ENCODE data around the gene WEE2.

WEE2 gene

DNA sequence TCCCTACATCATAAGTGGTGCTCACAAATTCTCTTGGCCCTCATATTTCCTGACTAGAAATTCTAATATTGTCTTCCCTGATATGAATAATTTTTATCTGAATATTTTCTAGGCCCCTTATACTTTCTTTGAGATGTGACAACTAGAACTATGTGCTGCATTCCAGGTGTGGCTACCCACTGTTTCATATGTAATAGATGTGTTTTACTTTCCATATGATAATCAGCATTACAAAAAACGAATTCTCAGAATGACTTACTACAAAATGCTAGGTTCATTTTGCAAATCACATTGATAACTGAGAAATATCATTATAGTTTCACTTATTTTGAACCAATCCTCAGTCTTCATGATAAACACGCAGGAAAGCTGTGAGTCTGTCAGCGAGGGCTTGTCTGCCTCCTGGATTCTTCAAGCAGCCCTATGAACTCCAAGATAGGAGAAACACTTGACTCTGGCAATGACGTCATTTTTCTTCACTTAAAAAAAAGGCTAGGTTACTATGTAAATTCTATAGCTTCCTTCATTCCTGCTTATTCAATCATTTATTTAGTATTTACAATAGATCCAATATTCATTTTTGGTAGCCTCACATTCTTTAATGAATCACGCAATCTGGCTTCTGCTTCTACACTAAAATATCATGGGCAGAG lies 4.6 kb downstream of the WEE2 start:
- no peaks in the 10 kb centered on the region for H3K9me3 Mint-ChIP-seq
- no peaks in the 10 kb centered on the region for H3K36me3 Mint-ChIP-seq (ENCODE audit: low read depth)
- H3K4me1 Mint-ChIP-seq (ENCODE audit: low read depth): no peaks in the 10 kb centered on the region
- no peak overlapping the region for H3K4me3 Mint-ChIP-seq
- H3K27ac Mint-ChIP-seq: no peak overlapping the region
- intact Hi-C loops (cut with micrococcal nuclease): no loop called here
- no peaks in the 10 kb centered on the region for H3K27me3 Mint-ChIP-seq

- intact Hi-C loops (cut with micrococcal nuclease): no loop called here
Measured at GRCh38 chr7:141713890-141714289, 5.7 kb downstream of the WEE2 start.

DNA sequence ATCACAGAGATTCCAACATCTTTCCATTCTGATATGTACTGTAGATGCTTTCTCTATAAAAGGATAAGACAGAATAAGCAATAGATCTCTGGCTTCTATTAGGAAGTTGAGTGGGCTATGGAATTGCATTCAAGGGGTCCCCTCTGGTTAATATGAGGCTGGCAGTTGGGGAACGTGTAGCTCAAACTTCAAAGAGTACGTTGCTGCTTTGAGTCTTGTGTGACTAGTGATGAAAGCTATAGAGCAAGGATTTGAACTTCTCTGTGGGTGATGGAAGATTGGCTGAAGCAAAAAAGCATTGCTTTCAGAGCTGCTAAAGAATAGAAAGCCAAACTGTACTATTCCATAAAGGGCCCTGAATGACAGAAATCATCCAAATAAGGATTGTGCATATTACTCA lies 6.4 kb downstream of the WEE2 start:
- no peaks in the 10 kb centered on the region for H3K27me3 Mint-ChIP-seq
- no peaks in the 10 kb centered on the region for H3K9me3 Mint-ChIP-seq
- H3K4me1 Mint-ChIP-seq (ENCODE audit: low read depth): no peaks in the 10 kb centered on the region
- H3K4me3 Mint-ChIP-seq: no peak overlapping the region
- no peak overlapping the region for H3K27ac Mint-ChIP-seq
- intact Hi-C loops (cut with micrococcal nuclease): no loop called here
- H3K36me3 Mint-ChIP-seq (ENCODE audit: low read depth): no peaks in the 10 kb centered on the region

More at GRCh38 chr7:141713890-141714289, 5.7 kb downstream of the WEE2 start:
- Mint-ChIP-seq H3K9me3 (no peaks in the 10 kb centered on the region), H3K27me3 (no peaks in the 10 kb centered on the region), H3K4me3 (no peak overlapping the region), H3K4me1 (ENCODE audit: low read depth) (no peaks in the 10 kb centered on the region), H3K27ac (no peak overlapping the region), H3K36me3 (ENCODE audit: low read depth) (no peaks in the 10 kb centered on the region)

DNA sequence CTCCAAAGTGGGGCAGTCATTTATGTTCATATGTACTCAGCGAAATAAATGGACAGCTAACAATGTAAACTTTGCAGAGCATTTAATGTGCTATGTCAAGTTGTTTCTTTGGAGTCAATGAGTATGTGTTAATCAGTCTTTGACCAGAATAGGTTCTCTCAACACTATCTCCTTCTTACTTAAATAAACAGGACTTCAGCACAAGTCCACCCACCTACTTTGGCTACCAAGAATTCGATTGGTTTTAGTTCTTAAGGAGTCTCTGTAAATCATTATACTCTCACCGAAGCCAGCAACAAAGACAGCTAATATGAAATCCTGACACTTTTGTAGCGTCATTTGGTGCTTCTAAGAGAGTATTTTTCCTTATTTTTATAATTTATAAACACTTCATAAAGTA lies 6.9 kb downstream of the WEE2 start:
- Mint-ChIP-seq H3K4me1 (ENCODE audit: low read depth) (no peaks in the 10 kb centered on the region), H3K9me3 (no peaks in the 10 kb centered on the region), H3K27ac (no peak overlapping the region), H3K36me3 (ENCODE audit: low read depth) (no peaks in the 10 kb centered on the region), H3K4me3 (no peak overlapping the region), H3K27me3 (no peaks in the 10 kb centered on the region)
- intact Hi-C loops (cut with micrococcal nuclease): no loop called here

DNA sequence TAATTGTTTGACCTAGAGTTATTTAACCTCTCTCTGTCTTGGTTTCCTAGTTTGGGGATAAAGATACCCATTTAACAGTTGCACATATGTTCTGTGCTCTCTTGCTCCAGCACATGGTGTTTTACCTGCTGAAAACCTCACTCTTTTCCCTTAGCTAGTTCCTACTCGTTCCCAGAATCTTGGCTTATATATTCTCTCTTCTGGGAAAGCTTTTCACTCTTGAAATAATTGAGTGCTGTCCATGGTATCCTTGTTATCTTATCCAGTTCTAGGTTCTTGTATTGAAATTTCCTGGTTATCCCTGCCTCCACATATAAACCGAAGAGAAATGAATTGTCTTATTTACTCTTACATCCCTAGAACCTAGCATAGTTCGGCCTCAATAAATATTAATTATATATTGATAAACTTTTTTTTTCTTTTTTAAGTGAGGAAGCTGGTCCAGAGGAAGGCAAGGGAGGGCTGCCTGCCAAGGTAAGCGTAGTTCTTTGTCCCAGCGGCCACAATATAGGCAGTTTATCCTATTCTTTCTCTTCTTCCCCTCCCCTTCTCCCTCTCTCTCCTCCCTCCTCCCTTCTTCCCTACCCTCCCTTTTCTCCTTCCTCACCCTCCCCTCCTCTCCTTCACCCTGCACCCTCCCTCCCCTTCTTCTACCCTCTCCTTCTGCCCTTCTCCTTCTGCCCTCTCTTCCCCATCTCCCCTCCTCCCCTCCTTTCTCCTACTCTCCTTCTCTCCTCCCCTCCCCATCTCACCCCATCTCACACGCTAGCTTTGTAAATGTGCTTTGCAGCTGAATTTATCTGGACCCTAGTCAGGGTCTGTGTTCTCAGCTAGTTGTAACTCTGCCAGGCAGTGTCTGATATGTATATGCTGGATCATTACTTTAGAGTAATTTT lies 7.9 kb downstream of the WEE2 start:
- Mint-ChIP-seq H3K4me1 (ENCODE audit: low read depth) (no peaks in the 10 kb centered on the region), H3K27me3 (no peaks in the 10 kb centered on the region), H3K27ac (no peak overlapping the region), H3K36me3 (ENCODE audit: low read depth) (no peaks in the 10 kb centered on the region), H3K4me3 (no peak overlapping the region), H3K9me3 (no peaks in the 10 kb centered on the region)
- intact Hi-C loops (cut with micrococcal nuclease): no loop called here

- Mint-ChIP-seq H3K27ac (no peak overlapping the region), H3K9me3 (no peaks in the 10 kb centered on the region)
Measured at GRCh38 chr7:141717450-141717849, 9.3 kb downstream of the WEE2 start.

GRCh38 chr7:141722529-141722928 lies 14.4 kb downstream of the WEE2 start:
- Mint-ChIP-seq H3K4me3 (no peak overlapping the region), H3K9me3 (no peaks in the 10 kb centered on the region), H3K27ac (no peak overlapping the region), H3K36me3 (ENCODE audit: low read depth) (no peaks in the 10 kb centered on the region), H3K4me1 (ENCODE audit: low read depth) (no peaks in the 10 kb centered on the region), H3K27me3 (no peaks in the 10 kb centered on the region)
- intact Hi-C loops (cut with micrococcal nuclease): no loop called here

More at GRCh38 chr7:141717450-141717849, 9.3 kb downstream of the WEE2 start:
- H3K27me3 Mint-ChIP-seq: no peaks in the 10 kb centered on the region
- intact Hi-C loops (cut with micrococcal nuclease): no loop called here
- H3K4me1 Mint-ChIP-seq (ENCODE audit: low read depth): no peaks in the 10 kb centered on the region
- no peak overlapping the region for H3K4me3 Mint-ChIP-seq
- no peaks in the 10 kb centered on the region for H3K36me3 Mint-ChIP-seq (ENCODE audit: low read depth)

GRCh38 chr7:141729020-141729419 lies 20.9 kb downstream of the WEE2 start:
- no peak overlapping the region for H3K27ac Mint-ChIP-seq
- intact Hi-C loops (cut with micrococcal nuclease): no loop called here
- no peaks in the 10 kb centered on the region for H3K36me3 Mint-ChIP-seq (ENCODE audit: low read depth)
- no peaks in the 10 kb centered on the region for H3K9me3 Mint-ChIP-seq
- H3K27me3 Mint-ChIP-seq: no peaks in the 10 kb centered on the region
- H3K4me1 Mint-ChIP-seq (ENCODE audit: low read depth): no peaks in the 10 kb centered on the region
- no peak overlapping the region for H3K4me3 Mint-ChIP-seq

DNA sequence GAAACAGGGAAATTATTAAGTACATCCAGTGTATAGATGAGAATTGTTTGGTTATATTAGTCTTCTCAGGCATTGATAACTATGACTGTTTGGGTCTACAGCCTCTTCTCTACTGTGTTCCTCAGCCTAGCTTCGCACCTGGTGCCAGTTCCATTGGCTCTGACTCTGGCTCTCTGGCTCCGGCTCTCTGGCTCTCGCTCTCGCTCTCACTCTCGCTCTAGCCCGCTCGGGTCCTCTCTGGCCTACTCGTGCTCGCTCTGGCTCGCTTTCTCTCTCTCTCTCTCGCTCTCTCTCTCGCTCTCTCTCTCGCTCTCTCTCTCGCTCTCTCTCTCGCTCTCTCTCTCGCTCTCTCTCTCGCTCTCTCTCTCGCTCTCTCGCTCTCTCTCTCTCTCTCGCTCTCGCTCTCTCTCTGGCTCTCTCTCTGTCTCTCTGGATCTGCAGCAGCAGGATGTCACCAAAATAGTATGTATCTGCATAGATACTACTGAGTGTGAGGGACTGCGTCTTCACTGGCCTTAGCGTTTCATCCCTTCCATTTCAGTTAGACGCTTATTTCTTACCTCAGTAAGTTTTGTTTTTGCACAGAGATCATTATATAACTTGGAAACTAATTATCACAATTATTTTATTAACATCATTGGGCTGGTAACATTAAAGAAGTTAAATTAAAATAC lies 23.5 kb downstream of the WEE2 start:
- no peak overlapping the region for H3K4me3 Mint-ChIP-seq
- intact Hi-C loops (cut with micrococcal nuclease): loop anchor here (10.0 kb wide), 1 partner anchor 177 kb away; the partner anchor contains the start of gene AGK
- no peaks in the 10 kb centered on the region for H3K4me1 Mint-ChIP-seq (ENCODE audit: low read depth)
- H3K27ac Mint-ChIP-seq: no peak overlapping the region
- H3K9me3 Mint-ChIP-seq: no peaks in the 10 kb centered on the region
- H3K27me3 Mint-ChIP-seq: no peaks in the 10 kb centered on the region
- no peaks in the 10 kb centered on the region for H3K36me3 Mint-ChIP-seq (ENCODE audit: low read depth)

DNA sequence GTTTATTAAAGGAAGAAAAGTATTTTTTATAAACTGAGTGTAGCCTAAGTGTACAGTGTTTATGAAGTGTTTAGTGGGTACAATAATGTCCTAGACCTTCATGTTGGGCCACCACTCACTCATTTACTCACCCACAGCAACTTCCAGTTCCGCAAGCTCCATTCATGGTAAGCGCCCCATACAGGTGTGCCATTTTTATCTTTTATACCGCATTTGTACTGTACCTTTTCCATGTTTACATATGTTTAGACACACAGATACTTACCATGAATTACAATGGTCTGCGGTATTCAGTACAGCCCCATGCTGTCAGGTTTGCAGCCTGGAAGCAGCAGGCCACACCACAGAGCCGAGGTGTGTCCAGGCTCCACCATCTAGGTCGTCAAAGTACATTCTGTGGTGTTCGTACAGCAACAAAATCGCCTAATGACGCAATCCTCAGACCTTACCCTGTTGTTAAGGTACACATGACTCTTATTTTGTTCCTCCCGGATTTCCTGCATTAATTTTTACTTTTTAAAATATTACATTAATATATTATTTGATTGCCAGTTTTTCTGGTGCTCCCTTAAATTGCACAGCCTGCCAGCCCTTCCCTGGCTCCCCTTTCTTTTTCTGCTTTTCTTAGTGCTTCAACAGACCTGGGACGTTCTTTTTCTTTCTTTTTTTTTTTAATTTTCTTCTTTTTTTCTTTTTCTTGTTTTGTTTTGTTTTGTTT lies 29.1 kb downstream of the WEE2 start:
- H3K4me3 Mint-ChIP-seq: peak overlapping the region; percentile 98
- intact Hi-C loops (cut with micrococcal nuclease): loop anchor here (5.0 to 10.0 kb wide), 2 partner anchors 35 to 182 kb away; partner anchors contain the start of genes AGK and DENND11
- peaks cover 29% of the 10 kb centered on the region for H3K4me1 Mint-ChIP-seq (ENCODE audit: low read depth)
- H3K27ac Mint-ChIP-seq: peak overlapping the region; percentile 97
- H3K36me3 Mint-ChIP-seq (ENCODE audit: low read depth): peaks cover 34% of the 10 kb centered on the region
- H3K9me3 Mint-ChIP-seq: no peaks in the 10 kb centered on the region
- H3K27me3 Mint-ChIP-seq: no peaks in the 10 kb centered on the region

DNA sequence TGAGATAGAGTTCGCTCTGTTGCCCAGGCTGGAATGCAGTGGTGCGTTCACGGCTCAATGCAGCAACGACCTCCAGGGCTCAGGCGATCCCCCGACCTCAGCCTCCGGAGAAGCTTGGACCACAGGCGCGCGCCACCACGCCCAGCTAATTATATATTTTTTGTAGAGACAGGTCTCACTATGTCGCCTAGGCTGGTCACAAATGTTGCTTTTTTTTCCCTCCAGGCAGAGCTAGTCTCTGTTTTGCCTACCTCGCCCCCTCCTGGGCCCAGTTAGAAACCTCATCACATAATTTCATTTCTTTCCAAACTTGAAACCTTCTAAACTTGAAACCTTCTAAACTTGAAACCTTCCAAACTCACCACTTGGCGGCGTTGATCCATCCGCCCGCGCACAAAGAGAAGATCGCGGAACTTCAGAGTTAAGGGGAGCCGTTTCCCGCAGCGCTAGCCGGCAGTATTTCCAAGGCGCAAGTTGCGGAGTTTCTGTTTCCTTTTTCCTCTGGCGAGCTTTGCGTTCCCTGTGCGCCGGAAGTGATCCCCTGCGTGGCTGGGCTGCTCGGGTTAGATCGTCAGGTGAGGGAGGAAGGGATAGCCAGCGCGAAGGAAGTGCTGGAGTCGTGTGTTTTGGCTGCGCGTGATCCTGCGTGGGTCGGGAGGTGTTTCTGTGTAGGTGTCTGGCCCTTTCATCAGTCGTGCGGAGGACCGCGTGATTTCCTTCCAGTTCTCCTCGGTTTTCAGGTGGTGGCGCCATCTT lies 29.9 kb downstream of the WEE2 start, which contains the start of gene SSBP1:
Gene SSBP1, plus strand, starts transcription at position 523 of the 756 bp plus-strand sequence. CDS start 809 bp downstream, outside the sequence.
- Mint-ChIP-seq H3K27me3 (no peaks in the 10 kb centered on the region), H3K4me1 (ENCODE audit: low read depth) (peaks cover 29% of the 10 kb centered on the region), H3K27ac (peak within 1 kb of the TSS; percentile 97), H3K36me3 (ENCODE audit: low read depth) (peaks cover 41% of the 10 kb centered on the region), H3K4me3 (peak within 1 kb of the TSS; percentile 98), H3K9me3 (no peaks in the 10 kb centered on the region)
- intact Hi-C loops (cut with micrococcal nuclease): loop anchor here (1.0 to 10.0 kb wide), 3 partner anchors 36 to 183 kb away; partner anchors contain the start of genes AGK and DENND11

GRCh38 chr7:141738592-141739013 lies 30.4 kb downstream of the WEE2 start:
- Mint-ChIP-seq H3K27ac (peak overlapping the region; percentile 97), H3K9me3 (no peaks in the 10 kb centered on the region), H3K4me3 (peak overlapping the region; percentile 98), H3K27me3 (no peaks in the 10 kb centered on the region), H3K36me3 (ENCODE audit: low read depth) (peaks cover 47% of the 10 kb centered on the region), H3K4me1 (ENCODE audit: low read depth) (peaks cover 29% of the 10 kb centered on the region)
- intact Hi-C loops (cut with micrococcal nuclease): loop anchor here (1.0 to 10.0 kb wide), 3 partner anchors 36 to 184 kb away; partner anchors contain the start of genes AGK and DENND11
